ENCODE data around the gene SAMSN1.

GRCh38 chr21:14535702-14536101 is 10.4 kb downstream of the SAMSN1 start:
- TF ChIP-seq CTCF (IDR thresholded peaks at IDR 0.05), result no peak
- no peak for TF ChIP-seq POLR2A (IDR thresholded peaks at IDR 0.05)

Data from heart left ventricle (tissue), 13 donors.